Muscle layer of colon (tissue), 2 donors: ENCODE results near the gene SCN7A.

Experiments used
- H3K27ac ChIP-seq: one replicate; pipeline ENCODE4 v1.7.0; 2013; ENCODE audit warnings: low read depth, mild to moderate bottlenecking, low read length, moderate library complexity
- H3K27me3 ChIP-seq, 2 donors: one replicate each; pipeline ENCODE4 v1.7.0; 2013; ENCODE audit warnings: low read length in 2 of 2, mild to moderate bottlenecking in 2 of 2; ENCODE audit not compliant: insufficient read depth in 2 of 2, control insufficient read depth in 1 of 2
- H3K36me3 ChIP-seq: one replicate; pipeline ENCODE4 v1.7.0; 2013; ENCODE audit warnings: mild to moderate bottlenecking, low read length; ENCODE audit not compliant: insufficient read depth
- H3K4me1 ChIP-seq: one replicate; pipeline ENCODE4 v1.7.0; 2013; ENCODE audit warnings: mild to moderate bottlenecking, low read length; ENCODE audit not compliant: insufficient read depth
- H3K4me3 ChIP-seq, 2 donors: one replicate each; pipeline ENCODE4 v1.7.0; 2013; ENCODE audit warnings: low read length in 2 of 2, low read depth in 1 of 2, mild to moderate bottlenecking in 1 of 2, moderate library complexity in 1 of 2
- H3K9ac ChIP-seq: one replicate; pipeline ENCODE4 v1.7.0; 2013; ENCODE audit warnings: low read length
- H3K9me3 ChIP-seq: one replicate; pipeline ENCODE4 v1.7.0; 2013; ENCODE audit warnings: mild to moderate bottlenecking, low read length
- donor health status: abdominal sarcoma.
- donor health status: Adenocarcinoma of cecum.

Gene SCN7A

DNA sequence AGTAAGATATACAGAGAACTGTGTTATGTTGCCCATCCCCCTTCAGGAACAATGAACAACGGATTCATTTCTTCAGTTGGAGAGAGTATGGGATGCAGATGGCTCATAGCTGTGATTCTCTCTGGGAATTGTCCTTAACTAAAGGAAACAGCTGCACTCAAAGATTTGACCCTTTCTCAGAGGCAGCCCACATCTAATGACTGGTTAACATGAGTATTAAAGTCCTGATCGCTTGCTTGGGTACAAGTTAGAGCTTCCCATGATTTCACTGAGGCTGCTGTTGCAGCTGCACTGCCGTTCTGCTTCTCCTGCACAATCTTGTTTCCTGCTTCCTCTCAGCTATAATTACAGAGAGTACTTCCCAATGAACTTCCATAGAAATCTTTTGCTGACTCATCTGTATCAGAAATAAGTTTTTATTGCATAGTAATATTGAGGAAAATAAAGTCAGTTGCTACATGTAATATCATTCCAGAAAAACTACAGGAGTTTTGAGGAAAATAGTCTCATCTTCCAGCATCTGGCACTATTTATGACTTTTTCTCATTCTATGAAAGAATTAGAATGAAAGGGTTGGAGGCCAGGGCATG is 105.5 kb downstream of the SCN7A start:
- Histone ChIP-seq H3K36me3 (no peaks in the 10 kb centered on the region), H3K9ac (no peak overlapping the region), H3K9me3 (no peaks in the 10 kb centered on the region), H3K27ac (no peak overlapping the region), H3K27me3 (no peaks in the 10 kb centered on the region), H3K4me1 (no peaks in the 10 kb centered on the region), H3K4me3 (no peak overlapping the region)

DNA sequence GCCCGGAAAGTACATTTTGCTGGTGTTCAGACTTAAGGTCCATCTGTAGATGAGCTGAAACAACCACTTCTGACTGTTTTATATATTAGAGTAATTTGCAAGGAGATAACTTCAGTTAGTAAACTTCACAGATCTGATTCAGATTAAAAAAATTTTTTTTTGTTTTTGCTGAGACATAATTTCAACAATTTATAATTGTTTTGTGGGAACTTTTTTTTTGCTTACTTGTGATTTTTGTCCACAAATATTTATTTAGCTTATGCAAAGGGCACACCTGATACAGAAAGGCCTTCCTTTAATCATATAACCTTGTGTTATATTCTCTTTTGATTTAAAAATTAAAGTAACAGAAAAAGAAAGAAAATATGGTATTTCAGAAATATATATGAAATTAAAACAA is 108.7 kb downstream of the SCN7A start:
- Histone ChIP-seq H3K4me1 (no peaks in the 10 kb centered on the region), H3K9me3 (no peaks in the 10 kb centered on the region), H3K4me3 (no peak overlapping the region), H3K27ac (no peak overlapping the region), H3K36me3 (no peaks in the 10 kb centered on the region), H3K27me3 (no peaks in the 10 kb centered on the region), H3K9ac (no peak overlapping the region)

DNA sequence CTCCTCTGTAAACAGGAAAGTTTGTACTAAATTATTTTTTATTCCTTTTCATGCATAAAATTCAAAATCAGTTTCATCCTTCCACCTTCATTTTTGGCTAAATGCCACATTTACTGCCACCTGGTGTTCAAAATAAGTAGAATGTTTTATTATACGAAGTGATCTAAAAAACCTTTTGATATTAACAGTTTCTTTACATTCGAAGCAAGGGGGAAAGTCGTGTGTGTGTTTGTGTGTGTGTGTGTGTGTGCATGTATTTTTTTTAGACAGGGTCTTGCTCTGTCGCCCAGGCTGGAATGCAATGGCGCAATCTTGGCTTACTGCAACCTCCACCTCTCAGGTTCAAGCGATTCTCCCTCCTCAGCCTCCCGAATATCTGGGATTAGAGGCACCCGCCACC is 109.3 kb downstream of the SCN7A start:
- no peaks in the 10 kb centered on the region for H3K4me1 ChIP-seq
- no peaks in the 10 kb centered on the region for H3K27me3 ChIP-seq
- no peak overlapping the region for H3K9ac ChIP-seq
- H3K4me3 ChIP-seq = no peak overlapping the region
- H3K36me3 ChIP-seq = no peaks in the 10 kb centered on the region
- no peak overlapping the region for H3K27ac ChIP-seq
- no peaks in the 10 kb centered on the region for H3K9me3 ChIP-seq

DNA sequence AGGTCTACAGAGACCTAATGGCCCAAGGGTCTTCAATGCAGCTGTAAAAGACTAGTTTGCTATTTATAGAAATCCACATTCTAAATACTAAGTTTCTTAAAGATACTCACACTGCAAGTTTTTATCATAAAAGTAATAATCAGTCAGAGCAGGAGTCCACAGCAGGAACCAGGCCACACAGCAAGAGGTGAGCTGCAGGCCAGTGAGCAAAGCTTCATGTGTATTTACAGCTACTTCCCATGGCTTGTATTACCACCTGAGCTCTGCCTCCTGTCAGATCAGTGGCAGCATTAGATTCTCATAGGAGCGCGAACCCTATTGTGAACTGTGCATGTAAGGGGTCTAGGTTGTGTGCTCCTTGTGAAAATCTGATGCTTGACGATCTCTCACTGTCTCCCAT is 111.6 kb downstream of the SCN7A start:
- Histone ChIP-seq H3K4me1 (no peaks in the 10 kb centered on the region), H3K9me3 (no peaks in the 10 kb centered on the region), H3K9ac (no peak overlapping the region), H3K27me3 (no peaks in the 10 kb centered on the region), H3K36me3 (no peaks in the 10 kb centered on the region), H3K27ac (no peak overlapping the region), H3K4me3 (no peak overlapping the region)

DNA sequence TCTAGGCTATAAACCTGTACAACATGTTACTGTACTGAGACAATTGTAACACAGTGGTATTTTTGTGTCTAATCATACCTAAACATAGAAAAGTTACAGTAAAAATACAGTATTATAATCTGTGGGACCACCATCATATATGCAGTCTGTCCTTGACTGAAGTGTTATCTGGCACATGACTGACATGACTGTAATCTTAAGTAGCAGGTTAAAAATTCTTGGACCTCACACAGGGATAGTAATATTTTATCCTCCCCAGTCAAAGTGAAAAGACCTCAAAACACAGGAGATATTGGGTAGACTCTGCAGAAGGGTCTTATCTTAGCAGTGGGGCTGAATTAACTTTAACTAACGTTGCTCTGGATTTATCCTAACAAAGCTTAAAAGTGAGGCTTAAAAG is 113.4 kb downstream of the SCN7A start:
- Histone ChIP-seq H3K9me3 (no peaks in the 10 kb centered on the region), H3K36me3 (no peaks in the 10 kb centered on the region), H3K9ac (no peak overlapping the region)

DNA sequence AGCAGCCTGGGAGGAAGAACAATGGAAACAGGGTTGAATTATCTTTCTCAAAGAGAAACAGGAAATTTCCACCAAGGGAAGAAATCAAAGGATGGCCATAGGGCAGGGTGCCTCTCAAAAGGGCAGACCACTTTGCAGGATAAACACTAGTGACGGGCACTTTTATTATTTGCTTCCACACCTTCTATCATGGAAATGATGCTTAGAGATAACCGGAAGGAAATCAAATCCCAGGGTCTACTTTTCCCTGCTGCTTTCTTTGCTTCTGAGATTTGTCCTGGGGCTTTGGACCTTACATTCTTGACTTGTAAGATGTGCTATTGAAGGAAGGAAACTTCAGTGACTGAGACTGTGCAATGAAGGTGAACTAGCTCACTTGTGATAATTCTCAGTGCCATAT is 117.2 kb downstream of the SCN7A start:
- H3K9ac ChIP-seq = no peak overlapping the region
- H3K27ac ChIP-seq = no peak overlapping the region

More for the DNA sequence above, 113.4 kb downstream of the SCN7A start:
- no peaks in the 10 kb centered on the region for H3K4me1 ChIP-seq
- no peak overlapping the region for H3K4me3 ChIP-seq
- no peak overlapping the region for H3K27ac ChIP-seq
- H3K27me3 ChIP-seq = no peaks in the 10 kb centered on the region

DNA sequence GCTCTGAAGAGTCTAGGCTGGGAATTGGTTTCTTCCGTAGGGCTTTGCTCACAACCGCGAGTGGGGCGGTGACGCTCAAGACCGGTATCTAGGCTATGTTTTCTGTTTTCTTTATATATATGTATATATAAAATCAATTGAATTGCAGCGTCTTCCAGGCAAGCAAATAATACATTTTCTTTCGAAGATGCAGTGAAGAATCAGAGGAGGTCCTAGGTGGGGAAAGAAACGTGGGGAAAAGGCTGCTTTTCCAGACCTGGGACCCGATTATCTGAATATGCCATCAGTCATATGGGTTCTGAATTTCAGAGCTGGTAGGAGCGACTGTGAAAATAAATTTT is 117.6 kb downstream of the SCN7A start:
- no peaks in the 10 kb centered on the region for H3K36me3 ChIP-seq
- peak overlapping the region; percentile 76 for H3K27ac ChIP-seq
- H3K9me3 ChIP-seq = no peaks in the 10 kb centered on the region
- H3K4me3 ChIP-seq = peak overlapping the region; percentile 65 to 78
- peak overlapping the region; percentile 34 for H3K9ac ChIP-seq
- no peaks in the 10 kb centered on the region for H3K27me3 ChIP-seq
- peaks cover 9% of the 10 kb centered on the region for H3K4me1 ChIP-seq

More for the DNA sequence above, 117.2 kb downstream of the SCN7A start:
- peaks cover 9% of the 10 kb centered on the region for H3K4me1 ChIP-seq
- no peak overlapping the region for H3K4me3 ChIP-seq
- no peaks in the 10 kb centered on the region for H3K9me3 ChIP-seq
- H3K36me3 ChIP-seq = no peaks in the 10 kb centered on the region
- H3K27me3 ChIP-seq = no peaks in the 10 kb centered on the region

DNA sequence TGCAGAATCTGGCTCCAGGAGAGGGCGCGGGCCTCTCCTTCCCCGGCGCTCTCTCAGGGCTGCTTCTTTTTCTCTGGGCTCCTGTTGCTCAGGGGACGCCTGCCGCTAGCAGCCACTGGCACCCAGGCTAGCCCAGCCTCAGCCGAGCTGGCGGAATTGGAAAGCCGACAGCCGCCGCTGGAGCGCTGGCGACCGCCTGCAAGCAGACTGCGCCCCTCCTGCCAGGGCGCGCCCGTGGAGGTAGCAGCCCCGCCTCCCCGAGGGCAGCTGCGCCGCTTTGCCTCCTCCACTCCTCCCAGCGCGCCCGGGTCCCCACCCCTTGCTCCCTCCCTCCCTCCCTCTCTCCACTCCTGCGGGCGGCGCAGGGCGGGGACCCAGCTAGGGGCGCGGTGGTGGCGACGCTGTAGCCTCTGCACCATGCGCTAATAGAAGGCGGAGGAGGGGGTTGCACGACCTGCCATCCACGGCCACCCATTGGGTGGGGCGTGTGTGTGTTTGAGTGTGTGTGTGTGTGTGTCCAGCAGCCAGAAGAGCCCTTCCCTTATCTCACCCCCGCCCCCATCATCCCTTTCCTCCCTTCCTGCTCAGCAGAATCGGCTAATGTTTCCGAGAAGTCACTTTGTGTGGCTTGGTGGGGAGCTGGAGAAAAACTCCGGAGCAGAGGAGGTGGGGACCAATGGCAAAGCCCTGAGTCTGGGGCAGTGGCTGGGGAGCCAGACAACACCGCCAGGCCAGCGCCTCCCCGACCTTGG is 118.1 kb downstream of the SCN7A start, which contains the start of gene SCN9A:
TSS of gene SCN9A (minus strand) at position 209 of the 752 bp plus-strand sequence. CDS start 64,188 bp downstream, outside the sequence.
- Histone ChIP-seq H3K4me3 (peak within 1 kb of the TSS; percentile 65 to 78), H3K4me1 (peaks cover 9% of the 10 kb centered on the region), H3K27ac (peak within 1 kb of the TSS; percentile 76), H3K9me3 (no peaks in the 10 kb centered on the region), H3K27me3 (no peaks in the 10 kb centered on the region), H3K36me3 (no peaks in the 10 kb centered on the region), H3K9ac (peak within 1 kb of the TSS; percentile 34)

DNA sequence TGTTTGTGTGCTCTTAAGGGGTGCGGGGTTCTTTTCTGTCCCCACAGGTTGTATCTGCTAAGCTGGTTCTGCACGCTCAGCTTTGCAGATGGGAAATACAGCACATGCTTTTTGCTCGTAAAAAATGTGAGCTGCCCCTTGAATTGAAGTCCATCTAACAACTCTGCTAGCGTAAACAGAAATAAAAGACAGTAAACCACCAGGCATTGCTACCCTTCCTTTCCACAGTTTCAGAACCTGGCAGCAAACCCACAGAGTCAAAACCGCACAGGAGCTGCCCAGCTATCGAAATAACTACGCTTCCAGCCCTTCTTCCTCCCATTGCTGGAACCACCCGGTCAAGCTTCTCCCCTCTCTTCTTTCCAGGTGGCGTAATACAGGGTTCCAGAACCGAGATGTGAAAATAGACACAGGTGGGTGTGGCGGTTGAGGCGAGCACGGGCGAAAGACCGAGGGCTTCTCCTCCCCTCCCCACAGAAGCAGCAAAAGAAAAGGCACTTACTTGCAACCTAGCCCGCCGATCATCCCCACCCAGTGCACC is 118.8 kb downstream of the SCN7A start:
- no peaks in the 10 kb centered on the region for H3K27me3 ChIP-seq
- peak overlapping the region; percentile 76 for H3K27ac ChIP-seq
- no peaks in the 10 kb centered on the region for H3K36me3 ChIP-seq
- no peak overlapping the region for H3K9ac ChIP-seq
- no peaks in the 10 kb centered on the region for H3K9me3 ChIP-seq
- H3K4me1 ChIP-seq = peaks cover 9% of the 10 kb centered on the region
- H3K4me3 ChIP-seq = peak overlapping the region; percentile 65 to 78

DNA sequence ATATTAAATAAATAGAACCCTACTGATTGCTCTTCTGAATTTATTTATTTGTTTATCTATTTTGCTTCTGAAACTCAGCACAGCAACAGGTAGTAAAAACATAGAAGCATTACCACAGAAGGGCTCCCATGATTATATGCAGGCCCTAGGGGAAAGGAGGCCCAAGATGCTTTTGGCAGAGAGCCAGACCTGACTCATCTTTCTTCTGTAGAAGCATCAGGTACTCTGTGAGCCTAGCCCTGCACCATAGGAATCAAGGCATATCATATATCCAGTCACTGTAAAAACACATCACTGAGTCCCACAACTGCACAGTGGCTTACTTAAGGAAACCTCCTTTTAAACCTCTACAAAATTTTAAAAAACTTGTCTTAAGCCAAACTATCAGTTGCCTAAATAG is 120.1 kb downstream of the SCN7A start:
- Histone ChIP-seq H3K36me3 (no peaks in the 10 kb centered on the region), H3K9me3 (no peaks in the 10 kb centered on the region), H3K4me3 (no peak overlapping the region), H3K9ac (no peak overlapping the region), H3K27ac (no peak overlapping the region), H3K4me1 (peaks cover 9% of the 10 kb centered on the region), H3K27me3 (no peaks in the 10 kb centered on the region)

DNA sequence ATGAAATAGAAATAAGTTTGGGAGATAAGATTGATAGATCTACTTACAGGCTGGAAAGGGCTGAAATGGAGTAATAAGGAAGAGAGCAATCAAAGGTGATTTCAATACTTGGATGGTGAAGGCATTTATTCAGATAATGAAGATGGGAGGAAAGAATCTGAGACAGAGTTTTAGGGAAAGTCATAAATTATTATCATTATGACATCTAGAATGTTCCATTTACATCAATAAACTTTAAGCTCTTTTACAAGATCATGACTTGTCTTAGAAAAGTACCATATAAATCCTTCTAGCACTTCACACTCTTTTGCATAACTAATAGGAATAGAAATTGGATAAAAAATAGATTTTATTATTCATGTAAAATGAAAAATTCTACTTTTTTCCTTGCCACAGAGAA is 120.5 kb downstream of the SCN7A start:
- H3K27ac ChIP-seq = no peak overlapping the region
- no peaks in the 10 kb centered on the region for H3K36me3 ChIP-seq
- H3K27me3 ChIP-seq = no peaks in the 10 kb centered on the region
- no peaks in the 10 kb centered on the region for H3K9me3 ChIP-seq
- H3K4me3 ChIP-seq = no peak overlapping the region
- H3K4me1 ChIP-seq = peaks cover 9% of the 10 kb centered on the region
- no peak overlapping the region for H3K9ac ChIP-seq
